GM23338 (cell line): ENCODE results near the gene HGFAC. TPM values are rescaled to one million over a fixed set of nuclear protein-coding genes. Genes with fewer than 3 reads are reported as not detected.
A peak's percentile ranks its signal among the peaks of the same experiment; 100 is the strongest.

Experiments used
- ATAC-seq: fragments of 200-7000 bp; cut with Tn5 transposase; 3 replicates; pipeline ENCODE4 v1.9.1; 2020
- DNase-seq: peaks from one replicate; pipeline ENCODE4 v3.0.0-alpha.2; 2015; ENCODE audit warnings: low spot score
- H2AFZ ChIP-seq: fragments of 200-600 bp; sonication (generic); 2 replicates; pipeline ENCODE4 v1.8.0; 2016; ENCODE audit warnings: antibody characterized with exemption, mild to moderate bottlenecking, moderate library complexity
- H3F3A ChIP-seq: fragments of 200-600 bp; sonication (generic); replicated peaks from 2 replicates; pipeline ENCODE4 v1.8.0; 2017; ENCODE audit warnings: antibody characterized with exemption, mixed run types, low read depth
- H3K27ac ChIP-seq: fragments of 200-600 bp; sonication (generic); 2 replicates; pipeline ENCODE4 v1.6.1; 2016; ENCODE audit warnings: low read depth
- H3K27me3 ChIP-seq: fragments of 200-600 bp; sonication (generic); 2 replicates; pipeline ENCODE4 v1.8.0; 2016; ENCODE audit warnings: mild to moderate bottlenecking, mixed run types, moderate library complexity; ENCODE audit not compliant: insufficient read depth
- H3K36me3 ChIP-seq: fragments of 200-600 bp; sonication (generic); 2 replicates; pipeline ENCODE4 v1.8.0; 2016; ENCODE audit warnings: mild to moderate bottlenecking; ENCODE audit not compliant: insufficient read depth
- H3K4me1 ChIP-seq: fragments of 200-600 bp; sonication (generic); 2 replicates; pipeline ENCODE4 v1.8.0; 2016; ENCODE audit warnings: mild to moderate bottlenecking, moderate library complexity; ENCODE audit not compliant: insufficient read depth
- H3K4me2 ChIP-seq: fragments of 200-600 bp; sonication (generic); 2 replicates; pipeline ENCODE4 v1.7.1; 2017; ENCODE audit warnings: mixed run types
- H3K4me3 ChIP-seq: fragments of 200-600 bp; sonication (generic); 2 replicates; pipeline ENCODE4 v1.6.1; 2016; ENCODE audit warnings: mixed run types
- H3K79me2 ChIP-seq: fragments of 200-600 bp; sonication (generic); replicated peaks from 2 replicates; pipeline ENCODE4 v1.8.0; 2017; ENCODE audit warnings: mild to moderate bottlenecking; ENCODE audit not compliant: insufficient read depth
- H3K9me2 ChIP-seq: fragments of 200-600 bp; sonication (generic); 2 replicates; pipeline ENCODE4 v1.8.0; 2017; ENCODE audit not compliant: insufficient read depth
- H4K20me1 ChIP-seq: fragments of 200-600 bp; sonication (generic); replicated peaks from 2 replicates; pipeline ENCODE4 v1.8.0; 2017; ENCODE audit warnings: mild to moderate bottlenecking; ENCODE audit not compliant: insufficient read depth
- H3K27ac Mint-ChIP-seq: 2 replicates; pipeline ENCODE4 v1.8.0; 2020; ENCODE audit warnings: inconsistent platforms, mild to moderate bottlenecking, moderate library complexity, mixed read lengths
- H3K27me3 Mint-ChIP-seq: 3 replicates; pipeline ENCODE4 v1.8.0; 2022; ENCODE audit warnings: low read depth, mild to moderate bottlenecking, moderate library complexity, mixed read lengths, inconsistent platforms; ENCODE audit not compliant: insufficient read depth, poor library complexity
- H3K36me3 Mint-ChIP-seq: 3 replicates; pipeline ENCODE4 v1.8.0; 2021; ENCODE audit warnings: low read depth, mild to moderate bottlenecking, inconsistent platforms, moderate library complexity, mixed read lengths
- H3K4me1 Mint-ChIP-seq: 3 replicates; pipeline ENCODE4 v1.8.0; 2020; ENCODE audit warnings: mild to moderate bottlenecking, inconsistent platforms, mixed read lengths
- H3K4me3 Mint-ChIP-seq: 3 replicates; pipeline ENCODE4 v1.8.0; 2021; ENCODE audit warnings: moderate library complexity, mild to moderate bottlenecking, inconsistent platforms, mixed read lengths
- H3K9me3 Mint-ChIP-seq: 3 replicates; pipeline ENCODE4 v1.8.0; 2020; ENCODE audit warnings: moderate library complexity, mild to moderate bottlenecking, inconsistent platforms, mixed read lengths
- CREB1 ChIP-seq: fragments of 250-450 bp; sonication (Bioruptor Pico); IDR thresholded peaks from 2 replicates; pipeline ENCODE4 v1.5.0; 2020; ENCODE audit warnings: low read depth, mild to moderate bottlenecking, moderate library complexity
- EZH2 ChIP-seq: fragments of 200-600 bp; sonication (generic); IDR thresholded peaks from one replicate; pipeline ENCODE4 v1.8.0; 2017; ENCODE audit warnings: antibody characterized with exemption, mild to moderate bottlenecking, low read depth; ENCODE audit not compliant: unreplicated experiment
- JUNB ChIP-seq: IDR thresholded peaks from one replicate; pipeline ENCODE4 v1.6.1; 2016; ENCODE audit warnings: antibody characterized with exemption; ENCODE audit not compliant: unreplicated experiment
- NANOG ChIP-seq: IDR thresholded peaks from 2 replicates; pipeline ENCODE4 v1.6.1; 2016; ENCODE audit warnings: antibody characterized with exemption, borderline replicate concordance
- POLR2AphosphoS5 ChIP-seq: IDR thresholded peaks from 2 replicates; pipeline ENCODE4 v1.6.1; 2016; ENCODE audit warnings: antibody characterized with exemption, low read depth
- STAT1 ChIP-seq: IDR thresholded peaks from one replicate; pipeline ENCODE4 v1.6.1; 2016; ENCODE audit warnings: antibody characterized with exemption; ENCODE audit not compliant: unreplicated experiment
- ZNF114 ChIP-seq: fragments of 250-450 bp; sonication (Bioruptor Pico); IDR thresholded peaks from 2 replicates; pipeline ENCODE4 v1.5.0; 2020; ENCODE audit warnings: mild to moderate bottlenecking, moderate library complexity
- polyA plus RNA-seq: library from polyadenylated mRNA; unstranded; fragments of >200 nt; fragmentation: Nextera tagmentation; extraction: Ambion mirVana; gene quantifications from 2 replicates; pipeline ENCODE4 v1.2.1, GENCODE V29; 2016
- total RNA-seq: library from RNA; depleted of rRNA; stranded (reverse); fragments of >200 nt; shearing (Covaris generic); gene quantifications from 2 replicates; pipeline ENCODE4 v1.2.3, GENCODE V29; 2014
- TF ChIP-seq, protein P1 (sequence below): IDR thresholded peaks from 2 replicates; pipeline ENCODE4 v1.6.1; 2016; ENCODE audit warnings: antibody characterized with exemption
- TF ChIP-seq, protein P2 (sequence below): IDR thresholded peaks from one replicate; pipeline ENCODE4 v1.6.1; 2018; ENCODE audit warnings: antibody characterized with exemption; ENCODE audit not compliant: unreplicated experiment
- TF ChIP-seq, protein P3 (sequence below), 2 experiments: fragments of 200-600 bp in 1 of 2; sonication (generic) in 1 of 2; conservative IDR thresholded peaks; 2 replicates each; pipeline versions ENCODE4 v1.5.1 to v1.6.1; 2016 to 2017; ENCODE audit warnings: antibody characterized with exemption in 2 of 2, low read depth in 2 of 2, mild to moderate bottlenecking in 2 of 2, moderate library complexity in 1 of 2

Gene HGFAC
- total and polyA plus RNA-seq, 2 experiments from 2014 or later, result 0.94 TPM; not detected in 1

DNA sequence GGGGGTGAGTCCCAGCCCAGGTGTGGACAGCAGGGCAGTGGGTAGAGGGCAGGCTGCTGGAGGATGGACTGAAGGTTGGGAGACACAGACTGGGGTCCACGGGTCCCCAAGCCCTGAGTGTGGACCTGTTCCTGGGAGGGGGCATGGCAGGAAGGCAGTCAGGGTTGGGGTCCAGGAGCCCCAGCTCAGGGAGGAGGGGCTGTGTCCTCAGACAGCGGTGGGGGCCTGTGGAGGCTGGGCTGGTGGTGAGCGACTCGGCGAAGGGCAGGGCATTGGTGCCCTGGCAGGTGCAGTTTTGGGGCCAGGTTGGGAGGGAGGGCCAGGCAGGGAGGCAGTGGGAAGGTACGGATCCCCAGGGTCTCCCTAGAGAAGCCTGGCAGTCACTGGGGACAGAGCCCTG is 55.3 kb downstream of the HGFAC start (continued):
- TF ChIP-seq, protein P1, sequence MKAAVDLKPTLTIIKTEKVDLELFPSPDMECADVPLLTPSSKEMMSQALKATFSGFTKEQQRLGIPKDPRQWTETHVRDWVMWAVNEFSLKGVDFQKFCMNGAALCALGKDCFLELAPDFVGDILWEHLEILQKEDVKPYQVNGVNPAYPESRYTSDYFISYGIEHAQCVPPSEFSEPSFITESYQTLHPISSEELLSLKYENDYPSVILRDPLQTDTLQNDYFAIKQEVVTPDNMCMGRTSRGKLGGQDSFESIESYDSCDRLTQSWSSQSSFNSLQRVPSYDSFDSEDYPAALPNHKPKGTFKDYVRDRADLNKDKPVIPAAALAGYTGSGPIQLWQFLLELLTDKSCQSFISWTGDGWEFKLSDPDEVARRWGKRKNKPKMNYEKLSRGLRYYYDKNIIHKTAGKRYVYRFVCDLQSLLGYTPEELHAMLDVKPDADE, result no peak
- TF ChIP-seq STAT1 (no peak), NANOG (no peak), EZH2 (no peak), POLR2AphosphoS5 (no peak), JUNB (no peak)
- TF ChIP-seq, protein P2, sequence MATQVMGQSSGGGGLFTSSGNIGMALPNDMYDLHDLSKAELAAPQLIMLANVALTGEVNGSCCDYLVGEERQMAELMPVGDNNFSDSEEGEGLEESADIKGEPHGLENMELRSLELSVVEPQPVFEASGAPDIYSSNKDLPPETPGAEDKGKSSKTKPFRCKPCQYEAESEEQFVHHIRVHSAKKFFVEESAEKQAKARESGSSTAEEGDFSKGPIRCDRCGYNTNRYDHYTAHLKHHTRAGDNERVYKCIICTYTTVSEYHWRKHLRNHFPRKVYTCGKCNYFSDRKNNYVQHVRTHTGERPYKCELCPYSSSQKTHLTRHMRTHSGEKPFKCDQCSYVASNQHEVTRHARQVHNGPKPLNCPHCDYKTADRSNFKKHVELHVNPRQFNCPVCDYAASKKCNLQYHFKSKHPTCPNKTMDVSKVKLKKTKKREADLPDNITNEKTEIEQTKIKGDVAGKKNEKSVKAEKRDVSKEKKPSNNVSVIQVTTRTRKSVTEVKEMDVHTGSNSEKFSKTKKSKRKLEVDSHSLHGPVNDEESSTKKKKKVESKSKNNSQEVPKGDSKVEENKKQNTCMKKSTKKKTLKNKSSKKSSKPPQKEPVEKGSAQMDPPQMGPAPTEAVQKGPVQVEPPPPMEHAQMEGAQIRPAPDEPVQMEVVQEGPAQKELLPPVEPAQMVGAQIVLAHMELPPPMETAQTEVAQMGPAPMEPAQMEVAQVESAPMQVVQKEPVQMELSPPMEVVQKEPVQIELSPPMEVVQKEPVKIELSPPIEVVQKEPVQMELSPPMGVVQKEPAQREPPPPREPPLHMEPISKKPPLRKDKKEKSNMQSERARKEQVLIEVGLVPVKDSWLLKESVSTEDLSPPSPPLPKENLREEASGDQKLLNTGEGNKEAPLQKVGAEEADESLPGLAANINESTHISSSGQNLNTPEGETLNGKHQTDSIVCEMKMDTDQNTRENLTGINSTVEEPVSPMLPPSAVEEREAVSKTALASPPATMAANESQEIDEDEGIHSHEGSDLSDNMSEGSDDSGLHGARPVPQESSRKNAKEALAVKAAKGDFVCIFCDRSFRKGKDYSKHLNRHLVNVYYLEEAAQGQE, result no peak
- TF ChIP-seq, protein P3, sequence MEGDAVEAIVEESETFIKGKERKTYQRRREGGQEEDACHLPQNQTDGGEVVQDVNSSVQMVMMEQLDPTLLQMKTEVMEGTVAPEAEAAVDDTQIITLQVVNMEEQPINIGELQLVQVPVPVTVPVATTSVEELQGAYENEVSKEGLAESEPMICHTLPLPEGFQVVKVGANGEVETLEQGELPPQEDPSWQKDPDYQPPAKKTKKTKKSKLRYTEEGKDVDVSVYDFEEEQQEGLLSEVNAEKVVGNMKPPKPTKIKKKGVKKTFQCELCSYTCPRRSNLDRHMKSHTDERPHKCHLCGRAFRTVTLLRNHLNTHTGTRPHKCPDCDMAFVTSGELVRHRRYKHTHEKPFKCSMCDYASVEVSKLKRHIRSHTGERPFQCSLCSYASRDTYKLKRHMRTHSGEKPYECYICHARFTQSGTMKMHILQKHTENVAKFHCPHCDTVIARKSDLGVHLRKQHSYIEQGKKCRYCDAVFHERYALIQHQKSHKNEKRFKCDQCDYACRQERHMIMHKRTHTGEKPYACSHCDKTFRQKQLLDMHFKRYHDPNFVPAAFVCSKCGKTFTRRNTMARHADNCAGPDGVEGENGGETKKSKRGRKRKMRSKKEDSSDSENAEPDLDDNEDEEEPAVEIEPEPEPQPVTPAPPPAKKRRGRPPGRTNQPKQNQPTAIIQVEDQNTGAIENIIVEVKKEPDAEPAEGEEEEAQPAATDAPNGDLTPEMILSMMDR (conservative IDR thresholded peaks at IDR 0.05; ENCODE audit: low read depth in 2 of 2), result no peak

DNA sequence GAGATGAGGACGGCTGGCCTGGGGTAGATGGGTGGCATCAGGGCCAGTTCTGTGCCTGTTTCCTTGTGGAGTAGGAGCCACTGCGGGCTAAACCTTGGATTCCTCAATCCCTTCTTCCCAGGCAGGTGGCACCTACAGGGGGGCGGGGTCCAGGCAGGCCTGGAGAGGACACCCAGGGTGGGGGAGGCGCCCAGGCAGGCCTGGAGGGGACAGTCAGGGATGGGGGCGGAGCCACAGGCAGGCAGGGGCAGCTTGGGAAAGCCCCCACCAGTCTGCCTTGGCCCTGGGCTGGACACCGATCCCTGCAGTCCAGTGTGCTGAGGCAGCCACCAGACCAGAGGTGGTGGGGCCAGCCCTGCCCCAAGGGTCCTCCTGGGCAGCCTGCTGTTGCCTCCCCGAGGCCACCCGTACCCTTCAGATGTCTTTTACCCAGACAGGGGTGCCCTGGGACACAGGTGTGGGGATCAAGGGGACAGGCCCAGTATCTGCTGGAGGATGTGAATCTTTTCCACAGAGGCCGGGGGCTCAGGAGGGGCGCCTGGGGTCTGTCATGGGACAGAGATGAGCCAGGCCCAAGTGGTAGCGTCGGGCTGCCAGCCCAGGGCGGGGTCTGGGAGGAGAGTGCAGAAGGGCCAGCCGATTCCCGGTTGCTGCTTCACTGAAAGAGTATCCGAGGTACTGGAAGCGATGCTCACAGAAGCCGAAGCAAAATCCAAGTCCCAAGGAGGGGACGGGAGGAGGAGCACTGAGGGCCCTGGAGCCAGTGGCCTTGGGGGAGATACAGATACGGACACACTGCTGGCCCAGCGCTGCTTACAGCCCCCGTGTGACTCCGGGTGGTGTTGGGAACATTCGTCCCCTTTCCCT is 56.0 kb downstream of the HGFAC start:
- 0 out of 3 replicates have a peak, but pooled peaks have one; percentile 2 for ATAC-seq
- peaks cover 53% of the 10 kb centered on the region for H3K27me3 ChIP-seq
- H4K20me1 ChIP-seq, result peaks cover 11% of the 10 kb centered on the region; the same call in 1 of the 2 replicates
- Mint-ChIP-seq H3K27me3 (peaks cover 43% of the 10 kb centered on the region), H3K4me1 (peaks cover 2% of the 10 kb centered on the region; the same call in 2 of the 3 replicates), H3K9me3 (no peaks in the 10 kb centered on the region), H3K36me3 (no peaks in the 10 kb centered on the region), H3K4me3 (no peak overlapping the region), H3K27ac (no peak overlapping the region)
- DNase-seq, result peak; percentile 39
- no peaks in the 10 kb centered on the region for H3K36me3 ChIP-seq
- no peak overlapping the region for H3K4me3 ChIP-seq
- H2AFZ ChIP-seq, result no peak overlapping the region
- H3K9me2 ChIP-seq, result no peaks in the 10 kb centered on the region
- no peak overlapping the region for H3K4me2 ChIP-seq
- no peaks in the 10 kb centered on the region for H3K79me2 ChIP-seq
- H3F3A ChIP-seq, result no peaks in the 10 kb centered on the region
- no peaks in the 10 kb centered on the region for H3K4me1 ChIP-seq
- H3K27ac ChIP-seq, result no peak overlapping the region
- TF ChIP-seq, protein P2, result no peak
- TF ChIP-seq POLR2AphosphoS5, result no peak
- no peak for TF ChIP-seq JUNB
- no peak for TF ChIP-seq NANOG
- no peak for TF ChIP-seq CREB1 (CRISPR knock-in tag)
- TF ChIP-seq ZNF114 (CRISPR knock-in tag), result no peak
- TF ChIP-seq, protein P3 (conservative IDR thresholded peaks at IDR 0.05; ENCODE audit: low read depth in 2 of 2), result no peak
- TF ChIP-seq EZH2, result no peak
